ENCODE results near the gene SEC23A. TPM values are rescaled to one million over a fixed set of nuclear protein-coding genes. Genes with fewer than 3 reads are reported as not detected.
"Not testable (repeated sequence)": the region's sequence is repeated elsewhere in the genome, so short reads cannot be mapped to it uniquely, and the experiment has no call there.

Gene SEC23A
- total and polyA plus RNA-seq, 3 donors from 2014 or later, result 39.0 to 79.2 (median 52.4) TPM

DNA sequence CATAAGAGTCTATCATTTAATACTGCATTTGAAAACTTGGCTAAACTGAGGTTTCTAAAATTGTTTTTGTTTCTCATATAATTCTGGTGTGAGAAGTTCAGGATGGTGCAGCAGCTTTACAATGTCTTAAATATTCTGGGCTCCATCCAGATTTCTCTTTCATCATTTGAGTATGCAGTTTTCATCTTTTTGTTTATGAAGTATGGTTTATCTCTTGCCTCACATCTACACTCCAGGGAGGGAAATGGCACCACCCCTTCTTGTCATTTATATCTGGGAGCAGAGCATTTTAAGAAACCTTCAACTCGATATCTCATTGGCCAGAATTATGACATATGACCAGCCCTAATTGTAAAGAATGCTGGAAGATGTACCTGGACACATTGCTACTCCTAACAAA is 35.4 kb upstream of the SEC23A start:
- Histone ChIP-seq H3K36me3 (ENCODE audit: low read depth, missing control alignments) (no peaks in the 10 kb centered on the region), H3K4me3 (no peak overlapping the region), H3K27me3 (no peaks in the 10 kb centered on the region), H3K27ac (no peak overlapping the region), H3K4me1 (no peaks in the 10 kb centered on the region), H3K9me3 (no peaks in the 10 kb centered on the region)
- WGBS, 2 donors, result 93 to 97% methylated on average over 1 of the region's 1 CpG
- TF ChIP-seq POLR2A (IDR thresholded peaks at IDR 0.05), result no peak
- TF ChIP-seq, protein P1, sequence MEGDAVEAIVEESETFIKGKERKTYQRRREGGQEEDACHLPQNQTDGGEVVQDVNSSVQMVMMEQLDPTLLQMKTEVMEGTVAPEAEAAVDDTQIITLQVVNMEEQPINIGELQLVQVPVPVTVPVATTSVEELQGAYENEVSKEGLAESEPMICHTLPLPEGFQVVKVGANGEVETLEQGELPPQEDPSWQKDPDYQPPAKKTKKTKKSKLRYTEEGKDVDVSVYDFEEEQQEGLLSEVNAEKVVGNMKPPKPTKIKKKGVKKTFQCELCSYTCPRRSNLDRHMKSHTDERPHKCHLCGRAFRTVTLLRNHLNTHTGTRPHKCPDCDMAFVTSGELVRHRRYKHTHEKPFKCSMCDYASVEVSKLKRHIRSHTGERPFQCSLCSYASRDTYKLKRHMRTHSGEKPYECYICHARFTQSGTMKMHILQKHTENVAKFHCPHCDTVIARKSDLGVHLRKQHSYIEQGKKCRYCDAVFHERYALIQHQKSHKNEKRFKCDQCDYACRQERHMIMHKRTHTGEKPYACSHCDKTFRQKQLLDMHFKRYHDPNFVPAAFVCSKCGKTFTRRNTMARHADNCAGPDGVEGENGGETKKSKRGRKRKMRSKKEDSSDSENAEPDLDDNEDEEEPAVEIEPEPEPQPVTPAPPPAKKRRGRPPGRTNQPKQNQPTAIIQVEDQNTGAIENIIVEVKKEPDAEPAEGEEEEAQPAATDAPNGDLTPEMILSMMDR (IDR thresholded peaks at IDR 0.05), result no peak
- intact Hi-C loops (cut with DNase I; ENCODE audit: low total_unique reads), result no loop called here
- DNase-seq, result no peak

DNA sequence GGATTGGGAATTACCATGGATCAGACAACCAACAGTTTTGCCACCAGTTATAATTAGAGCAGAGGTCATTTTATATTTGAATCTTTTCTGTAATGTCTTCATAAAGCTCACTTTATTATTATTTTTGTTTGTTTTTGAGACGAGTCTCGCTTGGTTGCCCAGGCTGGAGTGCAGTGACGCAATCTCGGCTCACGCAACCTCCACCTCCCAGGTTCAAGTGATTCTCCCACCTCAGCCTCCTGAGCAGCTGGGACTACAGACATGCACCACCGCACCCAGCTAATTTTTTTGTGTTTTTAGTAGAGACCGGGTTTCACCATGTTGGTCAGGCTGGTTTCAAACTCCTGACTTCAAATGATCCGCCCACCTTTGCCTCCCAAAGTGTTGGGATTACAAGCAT is 34.8 kb upstream of the SEC23A start:
- intact Hi-C loops (cut with DNase I; ENCODE audit: low total_unique reads); H3K4me1 ChIP-seq; H3K9me3 ChIP-seq; H3K36me3 ChIP-seq (ENCODE audit: low read depth, missing control alignments); H3K27me3 ChIP-seq; H3K4me3 ChIP-seq; DNase-seq; H3K27ac ChIP-seq: not testable (repeated sequence)
- 95% methylated on average over 8 of the region's 8 CpGs for WGBS, 2 donors

GRCh38 chr14:39122330-39123138 is 19.5 kb upstream of the SEC23A start:
- H3K4me1 ChIP-seq, result no peaks in the 10 kb centered on the region
- H3K4me3 ChIP-seq, result no peak overlapping the region
- intact Hi-C loops (cut with DNase I; ENCODE audit: low total_unique reads), result no loop called here
- DNase-seq, result no peak
- peak overlapping the region in 1 of 2 donors; percentile 25 for H3K27ac ChIP-seq
- TF ChIP-seq, protein P1 (IDR thresholded peaks at IDR 0.05), result no peak
- TF ChIP-seq POLR2A (IDR thresholded peaks at IDR 0.05), result no peak
- no peaks in the 10 kb centered on the region for H3K9me3 ChIP-seq
- H3K27me3 ChIP-seq, result no peaks in the 10 kb centered on the region
- H3K36me3 ChIP-seq (ENCODE audit: low read depth, missing control alignments), result no peaks in the 10 kb centered on the region
- 76 to 92% methylated on average over 3 of the region's 3 CpGs for WGBS, 2 donors

- no peak for TF ChIP-seq POLR2A (IDR thresholded peaks at IDR 0.05)
- TF ChIP-seq, protein P1 (IDR thresholded peaks at IDR 0.05), result peak in 1 of 3 experiments; percentile 21
- WGBS, 2 donors, result 1% methylated on average over 31 to 40 of the region's 40 CpGs
- H3K9me3 ChIP-seq, result no peaks in the 10 kb centered on the region
- peaks cover 3% of the 10 kb centered on the region for H3K4me1 ChIP-seq
- intact Hi-C loops (cut with DNase I; ENCODE audit: low total_unique reads), result no loop called here
- no peaks in the 10 kb centered on the region for H3K36me3 ChIP-seq (ENCODE audit: low read depth, missing control alignments)
- DNase-seq, result peak; percentile 97
- peak within 1 kb of the TSS; percentile 22 to 80 for H3K27ac ChIP-seq
- peak within 1 kb of the TSS; percentile 68 to 71 for H3K4me3 ChIP-seq
- no peaks in the 10 kb centered on the region for H3K27me3 ChIP-seq
Observed at GRCh38 chr14:39114073-39114838, 11.2 kb upstream of the SEC23A start, which contains the start of gene GEMIN2. TSS of gene GEMIN2 (plus strand) at chr14:39114323. CDS start at chr14:39114339, 16 bp downstream.

- H3K4me1 ChIP-seq, result peaks cover 3% of the 10 kb centered on the region
- H3K9me3 ChIP-seq, result no peaks in the 10 kb centered on the region
- peak overlapping the region; percentile 68 to 71 for H3K4me3 ChIP-seq
- 47 to 50% methylated on average over 3 of the region's 3 CpGs for WGBS, 2 donors
- intact Hi-C loops (cut with DNase I; ENCODE audit: low total_unique reads), result no loop called here
- no peaks in the 10 kb centered on the region for H3K27me3 ChIP-seq
- peak overlapping the region; percentile 22 to 80 for H3K27ac ChIP-seq
- DNase-seq, result no peak
- no peaks in the 10 kb centered on the region for H3K36me3 ChIP-seq (ENCODE audit: low read depth, missing control alignments)
- TF ChIP-seq, protein P1 (IDR thresholded peaks at IDR 0.05), result no peak
- no peak for TF ChIP-seq POLR2A (IDR thresholded peaks at IDR 0.05)
Observed at GRCh38 chr14:39113685-39114072, 10.6 kb upstream of the SEC23A start.
